HUES48 (cell line): ENCODE results near the gene GAP43.

ENCODE experiments used
- H3K27ac ChIP-seq: one replicate; pipeline ENCODE4 v1.7.0; 2013; ENCODE audit warnings: low read depth, low read length, inconsistent platforms
- H3K27me3 ChIP-seq: 2 replicates; pipeline ENCODE4 v1.6.1; 2013; ENCODE audit warnings: mild to moderate bottlenecking, low read length; ENCODE audit not compliant: control insufficient read depth, insufficient read depth
- H3K36me3 ChIP-seq: 2 replicates; pipeline ENCODE4 v1.6.1; 2013; ENCODE audit warnings: low read length; ENCODE audit not compliant: control insufficient read depth, insufficient read depth
- H3K4me1 ChIP-seq: 2 replicates; pipeline ENCODE4 v1.6.1; 2013; ENCODE audit warnings: mild to moderate bottlenecking, low read length; ENCODE audit not compliant: control insufficient read depth, insufficient read depth
- H3K4me3 ChIP-seq: 2 replicates; pipeline ENCODE4 v1.5.1; 2013; ENCODE audit warnings: mild to moderate bottlenecking, low read depth, low read length
- H3K9ac ChIP-seq: 2 replicates; pipeline ENCODE4 v1.6.1; 2013; ENCODE audit warnings: mild to moderate bottlenecking, low read depth, low read length, moderate library complexity
- H3K9me3 ChIP-seq: 2 replicates; pipeline ENCODE4 v1.6.1; 2013; ENCODE audit warnings: low read length; ENCODE audit not compliant: control insufficient read depth, insufficient read depth

Gene GAP43

DNA sequence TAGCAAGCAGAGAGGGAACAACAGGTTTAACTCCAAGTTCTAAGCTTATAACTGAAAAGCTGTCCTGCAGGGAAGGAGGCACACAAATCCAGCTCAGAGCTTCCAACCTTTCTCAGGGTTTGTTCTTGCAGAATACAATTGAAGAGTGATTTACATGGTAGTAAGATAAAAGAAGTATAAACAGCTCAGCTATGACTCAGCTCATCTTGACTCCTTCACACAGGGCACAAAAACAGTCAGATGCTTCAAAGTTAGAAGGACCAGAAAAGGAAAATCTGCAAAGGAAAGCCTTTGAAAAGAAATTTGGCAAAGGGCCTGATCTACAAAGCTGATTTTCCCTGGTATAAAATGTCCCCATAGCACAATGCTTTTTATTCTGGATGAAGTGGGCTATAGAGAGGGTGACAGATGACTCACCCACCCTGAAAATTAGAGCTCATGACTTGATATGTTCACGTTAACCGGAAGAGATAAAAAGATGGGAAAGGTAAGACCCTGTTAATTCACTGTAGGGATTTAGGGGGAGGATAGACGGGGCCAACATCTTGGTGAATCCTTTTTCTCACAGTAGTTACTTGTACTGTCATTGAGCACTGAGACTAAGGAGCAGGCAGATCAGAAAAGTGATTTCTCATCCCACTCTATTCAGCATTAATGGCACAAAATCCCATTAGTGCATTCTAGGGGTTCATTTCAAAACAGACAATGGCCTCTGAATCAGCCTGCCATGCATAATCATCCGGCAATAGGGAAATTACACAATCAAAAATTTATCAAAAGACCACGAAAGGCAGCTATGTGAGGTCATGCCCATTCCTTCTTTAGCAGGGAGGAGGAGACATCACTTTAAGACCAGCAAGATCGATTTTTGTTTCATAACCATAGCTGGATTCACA is 143.5 kb downstream of the GAP43 start:
- Histone ChIP-seq H3K9me3 (no peaks in the 10 kb centered on the region), H3K4me1 (peaks cover 17% of the 10 kb centered on the region), H3K9ac (no peak overlapping the region), H3K27me3 (no peaks in the 10 kb centered on the region), H3K36me3 (no peaks in the 10 kb centered on the region), H3K4me3 (no peak overlapping the region), H3K27ac (peak overlapping the region; percentile 94)

DNA sequence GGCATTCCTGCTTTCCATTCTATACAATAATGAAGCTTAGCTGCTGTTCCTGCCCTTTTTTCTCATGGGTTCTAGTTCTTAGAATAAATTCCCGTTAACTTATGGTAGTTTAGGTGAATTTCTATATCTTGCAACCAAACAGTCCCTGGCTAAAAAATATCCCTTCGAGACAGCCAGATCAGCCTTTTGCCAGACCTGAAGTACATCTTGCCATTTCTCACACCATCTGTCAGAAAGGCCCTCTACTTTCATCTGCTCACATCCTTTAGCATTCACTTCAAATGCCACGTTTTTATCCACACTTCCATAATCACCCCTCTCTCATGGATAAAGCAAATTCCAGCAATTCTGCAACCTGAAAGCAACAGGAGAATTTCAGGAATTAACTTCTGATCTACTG is 145.4 kb downstream of the GAP43 start:
- H3K4me3 ChIP-seq, result no peak overlapping the region
- H3K9ac ChIP-seq, result no peak overlapping the region
- H3K27ac ChIP-seq, result no peak overlapping the region
- H3K36me3 ChIP-seq, result no peaks in the 10 kb centered on the region
- peaks cover 17% of the 10 kb centered on the region for H3K4me1 ChIP-seq
- H3K27me3 ChIP-seq, result no peaks in the 10 kb centered on the region
- H3K9me3 ChIP-seq, result no peaks in the 10 kb centered on the region
